ENCODE measurements around the gene CDH22.

CDH22 gene

GRCh38 chr20:46270977-46271744 is 37.1 kb downstream of the CDH22 start:
- no peak for DNase-seq

GRCh38 chr20:46269372-46269771 is 38.9 kb downstream of the CDH22 start:
- no peak for DNase-seq

- no peak for DNase-seq
Observed at GRCh38 chr20:46268662-46269061, 39.6 kb downstream of the CDH22 start.

- no peak for DNase-seq
Observed at GRCh38 chr20:46268131-46268614, 40.1 kb downstream of the CDH22 start.

GRCh38 chr20:46267108-46268105 is 40.9 kb downstream of the CDH22 start:
- DNase-seq, result no peak

- no peak for DNase-seq
Observed at GRCh38 chr20:46265539-46265938, 42.8 kb downstream of the CDH22 start.

GRCh38 chr20:46264391-46265266 is 43.7 kb downstream of the CDH22 start:
- DNase-seq, result no peak

GRCh38 chr20:46261456-46262253 is 46.6 kb downstream of the CDH22 start:
- DNase-seq, result peak in 2 of 56 donors; percentile 3 to 15

GRCh38 chr20:46260936-46261454 is 47.3 kb downstream of the CDH22 start:
- no peak for DNase-seq

GRCh38 chr20:46260480-46260879 is 47.8 kb downstream of the CDH22 start:
- DNase-seq, result no peak

- DNase-seq, result no peak
Observed at GRCh38 chr20:46259260-46259859, 48.9 kb downstream of the CDH22 start.

GRCh38 chr20:46257887-46258286 is 50.4 kb downstream of the CDH22 start:
- no peak for DNase-seq

- no peak for DNase-seq
Observed at GRCh38 chr20:46256293-46256692, 52.0 kb downstream of the CDH22 start.

GRCh38 chr20:46255440-46256104 is 52.7 kb downstream of the CDH22 start:
- peak in 29 of 56 donors; percentile 1 to 71 (median 15) for DNase-seq

- DNase-seq, result peak in 11 of 56 donors; percentile 2 to 48 (median 16)
Observed at GRCh38 chr20:46253391-46253790, 54.9 kb downstream of the CDH22 start.

- DNase-seq, result no peak
Observed at GRCh38 chr20:46252352-46253091, 55.8 kb downstream of the CDH22 start.

- DNase-seq, result no peak
Observed at GRCh38 chr20:46251211-46251673, 57.1 kb downstream of the CDH22 start.

GRCh38 chr20:46250772-46251171 is 57.5 kb downstream of the CDH22 start:
- no peak for DNase-seq
